Astrocyte (in vitro differentiated cells and primary cell): Measurements from ENCODE around the gene CGB3. TPM values are rescaled to one million over a fixed set of nuclear protein-coding genes. Genes with fewer than 3 reads are reported as not detected.
A peak's percentile ranks its signal among the peaks of the same experiment; 100 is the strongest.
"Not testable (repeated sequence)": the region's sequence is repeated elsewhere in the genome, so short reads cannot be mapped to it uniquely, and the experiment has no call there.

Source experiments
- DNase-seq: peaks from one replicate; pipeline ENCODE4 v3.0.0-alpha.2; 2010; ENCODE audit warnings: low read depth
- FAIRE-seq: peaks from 2 replicates; lab custom pipeline; 2011; peaks lifted over from hg19 to GRCh38; lab: Jason Lieb, UNC
- H2AFZ ChIP-seq: 2 replicates; pipeline ENCODE4 v1.6.0; 2012; ENCODE audit warnings: low read depth, low read length, inconsistent platforms
- H3K27ac ChIP-seq: 2 replicates; pipeline ENCODE4 v1.5.1; 2011; ENCODE audit warnings: low read depth, low read length, inconsistent platforms
- H3K27me3 ChIP-seq: 2 replicates; pipeline ENCODE4 v1.6.0; 2011; ENCODE audit warnings: low read length, inconsistent platforms; ENCODE audit not compliant: insufficient read depth
- H3K36me3 ChIP-seq: 2 replicates; pipeline ENCODE4 v1.5.1; 2011; ENCODE audit warnings: low read length, inconsistent platforms; ENCODE audit not compliant: insufficient read depth
- H3K4me1 ChIP-seq: 2 replicates; pipeline ENCODE4 v1.5.1; 2011; ENCODE audit warnings: low read length, inconsistent platforms; ENCODE audit not compliant: insufficient read depth
- H3K4me2 ChIP-seq: 2 replicates; pipeline ENCODE4 v1.6.0; 2012; ENCODE audit warnings: low read length, inconsistent platforms
- H3K4me3 ChIP-seq: 2 replicates; pipeline ENCODE4 v1.5.1; 2011; ENCODE audit warnings: low read depth, mild to moderate bottlenecking, low read length, inconsistent platforms; ENCODE audit not compliant: insufficient read depth
- H3K79me2 ChIP-seq: 2 replicates; pipeline ENCODE4 v1.6.0; 2012; ENCODE audit warnings: mild to moderate bottlenecking, low read length, inconsistent platforms; ENCODE audit not compliant: insufficient read depth
- H3K9ac ChIP-seq: 2 replicates; pipeline ENCODE4 v1.6.0; 2012; ENCODE audit warnings: mild to moderate bottlenecking, low read length, inconsistent platforms
- H3K9me3 ChIP-seq: 2 replicates; pipeline ENCODE4 v1.5.1; 2012; ENCODE audit warnings: low read depth, mild to moderate bottlenecking, low read length, inconsistent platforms; ENCODE audit not compliant: insufficient read depth
- H4K20me1 ChIP-seq: 2 replicates; pipeline ENCODE4 v1.6.0; 2012; ENCODE audit warnings: low read length, inconsistent platforms; ENCODE audit not compliant: insufficient read depth
- H3K27ac Mint-ChIP-seq: one replicate; pipeline ENCODE4 v1.8.0; 2021; ENCODE audit warnings: mild to moderate bottlenecking, mixed read lengths; ENCODE audit not compliant: unreplicated experiment
- H3K27me3 Mint-ChIP-seq: one replicate; pipeline ENCODE4 v1.8.0; 2021; ENCODE audit warnings: low read depth, mixed read lengths; ENCODE audit not compliant: unreplicated experiment
- H3K36me3 Mint-ChIP-seq: one replicate; pipeline ENCODE4 v1.8.0; 2021; ENCODE audit warnings: low read depth, mixed read lengths; ENCODE audit not compliant: unreplicated experiment
- H3K4me1 Mint-ChIP-seq: one replicate; pipeline ENCODE4 v1.8.0; 2021; ENCODE audit warnings: low read depth, mixed read lengths; ENCODE audit not compliant: unreplicated experiment
- H3K4me3 Mint-ChIP-seq: one replicate; pipeline ENCODE4 v1.8.0; 2021; ENCODE audit warnings: mild to moderate bottlenecking, moderate library complexity, mixed read lengths; ENCODE audit not compliant: unreplicated experiment
- H3K9me3 Mint-ChIP-seq: one replicate; pipeline ENCODE4 v1.8.0; 2021; ENCODE audit warnings: mild to moderate bottlenecking, mixed read lengths; ENCODE audit not compliant: unreplicated experiment
- EZH2 ChIP-seq: IDR thresholded peaks from 2 replicates; pipeline ENCODE4 v1.6.1; 2012; ENCODE audit warnings: mild to moderate bottlenecking, low read length, inconsistent platforms; ENCODE audit not compliant: insufficient read depth
- total RNA-seq: library from RNA; stranded (reverse); gene quantifications from 2 replicates; pipeline ENCODE4 v1.2.1, GENCODE V29; 2021
- TF ChIP-seq, protein P1 (sequence below): IDR thresholded peaks from 2 replicates; pipeline ENCODE4 v1.5.1; 2011; ENCODE audit warnings: low read depth, mild to moderate bottlenecking, inconsistent platforms, low read length, moderate library complexity; ENCODE audit not compliant: insufficient read depth

Gene CGB3
- total RNA-seq, 1 donor from 2014 or later = 3.6 TPM

DNA sequence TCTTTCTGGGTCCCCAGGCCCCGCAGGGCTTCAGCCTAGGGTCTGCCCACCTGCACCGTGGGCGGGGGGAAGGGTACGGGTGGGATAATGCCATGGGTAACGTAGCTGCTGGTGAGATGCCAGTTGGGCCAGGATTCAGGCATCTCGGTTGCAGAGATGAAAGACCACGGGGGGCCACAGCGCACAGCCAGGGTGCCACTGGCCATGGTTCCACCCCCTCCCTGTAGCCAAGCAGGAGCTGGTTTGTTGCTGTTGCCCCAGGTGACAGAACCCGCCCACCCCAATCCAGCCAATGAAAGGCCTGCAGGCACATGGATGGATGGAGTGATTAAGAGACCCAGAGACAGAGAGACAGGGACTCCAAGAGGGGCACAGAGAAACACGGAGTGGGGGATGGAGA is 34.4 kb upstream of the CGB3 start:
- peaks cover 15% of the 10 kb centered on the region for H3K4me1 Mint-ChIP-seq
- peak overlapping the region; percentile 90 for H3K4me2 ChIP-seq

GRCh38 chr19:49057636-49058234 is 33.6 kb upstream of the CGB3 start, which contains the start of gene CGB7:
Gene CGB7 (minus strand): TSS chr19:49057749. CDS start chr19:49055375, 2,374 bp downstream.
- H2AFZ ChIP-seq = peak within 1 kb of the TSS; percentile 78
- Mint-ChIP-seq H3K4me3 (peak within 1 kb of the TSS; percentile 93), H3K4me1 (peaks cover 11% of the 10 kb centered on the region), H3K27ac (peak within 1 kb of the TSS; percentile 93), H3K27me3 (peaks cover 10% of the 10 kb centered on the region), H3K9me3 (no peaks in the 10 kb centered on the region), H3K36me3 (peaks cover 7% of the 10 kb centered on the region)
- peak within 1 kb of the TSS; percentile 90 for H3K4me2 ChIP-seq
- FAIRE-seq (no peak), DNase-seq (peak; percentile 35)
- peaks cover 59% of the 10 kb centered on the region for H3K79me2 ChIP-seq
- TF ChIP-seq, protein P1, sequence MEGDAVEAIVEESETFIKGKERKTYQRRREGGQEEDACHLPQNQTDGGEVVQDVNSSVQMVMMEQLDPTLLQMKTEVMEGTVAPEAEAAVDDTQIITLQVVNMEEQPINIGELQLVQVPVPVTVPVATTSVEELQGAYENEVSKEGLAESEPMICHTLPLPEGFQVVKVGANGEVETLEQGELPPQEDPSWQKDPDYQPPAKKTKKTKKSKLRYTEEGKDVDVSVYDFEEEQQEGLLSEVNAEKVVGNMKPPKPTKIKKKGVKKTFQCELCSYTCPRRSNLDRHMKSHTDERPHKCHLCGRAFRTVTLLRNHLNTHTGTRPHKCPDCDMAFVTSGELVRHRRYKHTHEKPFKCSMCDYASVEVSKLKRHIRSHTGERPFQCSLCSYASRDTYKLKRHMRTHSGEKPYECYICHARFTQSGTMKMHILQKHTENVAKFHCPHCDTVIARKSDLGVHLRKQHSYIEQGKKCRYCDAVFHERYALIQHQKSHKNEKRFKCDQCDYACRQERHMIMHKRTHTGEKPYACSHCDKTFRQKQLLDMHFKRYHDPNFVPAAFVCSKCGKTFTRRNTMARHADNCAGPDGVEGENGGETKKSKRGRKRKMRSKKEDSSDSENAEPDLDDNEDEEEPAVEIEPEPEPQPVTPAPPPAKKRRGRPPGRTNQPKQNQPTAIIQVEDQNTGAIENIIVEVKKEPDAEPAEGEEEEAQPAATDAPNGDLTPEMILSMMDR = no peak
- TF ChIP-seq EZH2 = no peak
- H4K20me1 ChIP-seq = peaks cover 41% of the 10 kb centered on the region
- H3K9ac ChIP-seq = peak within 1 kb of the TSS; percentile 81
- no peaks in the 10 kb centered on the region for H3K27me3 ChIP-seq
- H3K4me3 ChIP-seq = peak within 1 kb of the TSS; percentile 81
- peaks cover 19% of the 10 kb centered on the region for H3K4me1 ChIP-seq
- no peaks in the 10 kb centered on the region for H3K36me3 ChIP-seq
- H3K27ac ChIP-seq = peak within 1 kb of the TSS; percentile 33
- H3K9me3 ChIP-seq = no peaks in the 10 kb centered on the region

More for the DNA sequence above, 34.4 kb upstream of the CGB3 start:
- H3K27ac ChIP-seq = no peak overlapping the region
- FAIRE-seq (no peak), DNase-seq (peak; percentile 30)
- Mint-ChIP-seq H3K27ac (no peak overlapping the region), H3K9me3 (no peaks in the 10 kb centered on the region), H3K36me3 (peaks cover 7% of the 10 kb centered on the region), H3K4me3 (peak overlapping the region; percentile 93), H3K27me3 (peaks cover 10% of the 10 kb centered on the region)
- no peak overlapping the region for H2AFZ ChIP-seq
- H3K4me1 ChIP-seq = peaks cover 19% of the 10 kb centered on the region
- peaks cover 43% of the 10 kb centered on the region for H4K20me1 ChIP-seq
- no peaks in the 10 kb centered on the region for H3K27me3 ChIP-seq
- no peaks in the 10 kb centered on the region for H3K36me3 ChIP-seq
- peaks cover 59% of the 10 kb centered on the region for H3K79me2 ChIP-seq
- TF ChIP-seq, protein P1 = no peak
- no peak for TF ChIP-seq EZH2
- peak overlapping the region; percentile 81 for H3K9ac ChIP-seq
- no peaks in the 10 kb centered on the region for H3K9me3 ChIP-seq
- H3K4me3 ChIP-seq = no peak overlapping the region

- not testable (repeated sequence) for H3K9me3 Mint-ChIP-seq
- peaks cover 10% of the 10 kb centered on the region for H3K27me3 Mint-ChIP-seq
- H3K27ac Mint-ChIP-seq = peak overlapping the region; percentile 93
Observed at GRCh38 chr19:49056902-49057596, 32.9 kb upstream of the CGB3 start.

More at GRCh38 chr19:49056902-49057596, 32.9 kb upstream of the CGB3 start:
- not testable (repeated sequence) for DNase-seq, H3K9me3 ChIP-seq, H3K36me3 ChIP-seq, H3K36me3 Mint-ChIP-seq, H3K27me3 ChIP-seq, FAIRE-seq
- peak overlapping the region; percentile 81 for H3K9ac ChIP-seq
- Mint-ChIP-seq H3K4me1 (peaks cover 11% of the 10 kb centered on the region), H3K4me3 (peak overlapping the region; percentile 93)
- H2AFZ ChIP-seq = peak overlapping the region; percentile 78
- H3K27ac ChIP-seq = peak overlapping the region; percentile 23
- H3K4me3 ChIP-seq = peak overlapping the region; percentile 81
- peak overlapping the region; percentile 90 for H3K4me2 ChIP-seq
- H3K4me1 ChIP-seq = peaks cover 19% of the 10 kb centered on the region
- peaks cover 37% of the 10 kb centered on the region for H4K20me1 ChIP-seq
- H3K79me2 ChIP-seq = peaks cover 59% of the 10 kb centered on the region
